Stimulated activated CD8-positive, alpha-beta memory T cell treated with anti-CD3 and anti-CD28 coated beads, Interleukin-7, amount 100 ng/mL, for 48 hours (primary cell): ENCODE data around the gene LCN2.

Source experiments
- DNase-seq, 2 donors: peaks; one replicate each; pipeline ENCODE4 v3.0.0-alpha.2; 2020; ENCODE audit warnings: low read depth in 1 of 2; ENCODE audit errors: extremely low read depth in 1 of 2

Gene LCN2

GRCh38 chr9:128114326-128115186, 34.7 kb upstream of the LCN2 start:
- no peak for DNase-seq

- DNase-seq = no peak
These were observed 33.8 kb upstream of the LCN2 start for GRCh38 chr9:128115187-128116103.

GRCh38 chr9:128116104-128117083, 32.9 kb upstream of the LCN2 start:
- DNase-seq = no peak

GRCh38 chr9:128117613-128118471, 31.4 kb upstream of the LCN2 start:
- DNase-seq = peak; percentile 85 to 90

- DNase-seq = no peak
These were observed 30.8 kb upstream of the LCN2 start for GRCh38 chr9:128118472-128118857.

- DNase-seq = no peak
These were observed 30.1 kb upstream of the LCN2 start for GRCh38 chr9:128118971-128119665.

- DNase-seq = no peak
These were observed 29.1 kb upstream of the LCN2 start for GRCh38 chr9:128120061-128120740.

- no peak for DNase-seq
These were observed 28.4 kb upstream of the LCN2 start for GRCh38 chr9:128120741-128121465.

GRCh38 chr9:128121466-128121810, 27.8 kb upstream of the LCN2 start:
- no peak for DNase-seq

- DNase-seq = no peak
These were observed 27.1 kb upstream of the LCN2 start for GRCh38 chr9:128121924-128122808.

- no peak for DNase-seq
These were observed 26.5 kb upstream of the LCN2 start for GRCh38 chr9:128122809-128123175.

GRCh38 chr9:128123451-128124080, 25.7 kb upstream of the LCN2 start:
- DNase-seq = no peak

- no peak for DNase-seq
These were observed 24.8 kb upstream of the LCN2 start for GRCh38 chr9:128124451-128124850.

- DNase-seq = no peak
These were observed 24.2 kb upstream of the LCN2 start for GRCh38 chr9:128124873-128125579.

- no peak for DNase-seq
These were observed 23.5 kb upstream of the LCN2 start for GRCh38 chr9:128125580-128126354.
